ENCODE measurements around the gene PMM1. TPM values are rescaled to one million over a fixed set of nuclear protein-coding genes. Genes with fewer than 3 reads are reported as not detected.
"Not testable (repeated sequence)": the region's sequence is repeated elsewhere in the genome, so short reads cannot be mapped to it uniquely, and the experiment has no call there.

The PMM1 gene
- total RNA-seq, 1 experiment from 2014 or later: 19.8 TPM

- H2AFZ ChIP-seq (ENCODE audit: low read length): no peak overlapping the region
- H3K9me3 ChIP-seq (ENCODE audit: control insufficient read depth, low read depth, low read length): no peaks in the 10 kb centered on the region
- peaks cover 11% of the 10 kb centered on the region for H3K27me3 Mint-ChIP-seq (ENCODE audit: low read depth)
- H3K9me3 Mint-ChIP-seq: 0 out of 5 replicates have a peak, but pooled peaks cover 0 to 3% of the 10 kb centered on the region in 2 experiments
- H3K4me1 ChIP-seq (ENCODE audit: insufficient read depth, low read length): no peaks in the 10 kb centered on the region
- H3K18ac ChIP-seq (ENCODE audit: insufficient read length, low read depth, low read length): no peak overlapping the region
- no peak overlapping the region for H2BK15ac ChIP-seq (ENCODE audit: low read depth, low read length)
- H3T11ph ChIP-seq (ENCODE audit: low read length): no peak overlapping the region
- H3K4ac ChIP-seq (ENCODE audit: low read depth, low read length): no peak overlapping the region
- H3K14ac ChIP-seq (ENCODE audit: insufficient read depth, low read length): no peak overlapping the region
- no peak overlapping the region for H4K5ac ChIP-seq (ENCODE audit: insufficient read length, low read depth, low read length)
- peaks cover 3 to 8% (median 6%) of the 10 kb centered on the region in 3 experiments; a peak in 5 of 7 replicates for H3K36me3 Mint-ChIP-seq (ENCODE audit: insufficient read depth in 1 of 3, low read depth in 3 of 3)
- no peak overlapping the region for H3K4me3 Mint-ChIP-seq
- no peaks in the 10 kb centered on the region for H3K79me2 ChIP-seq (ENCODE audit: insufficient read depth, low read length)
- no peak overlapping the region for H3K27ac Mint-ChIP-seq
- no peak for TF ChIP-seq CTCF (conservative IDR thresholded peaks at IDR 0.05)
- no peak overlapping the region for H2AK5ac ChIP-seq (ENCODE audit: insufficient read length, low read length)
- no peaks in the 10 kb centered on the region for H3K23me2 ChIP-seq (ENCODE audit: insufficient read length, low read depth, low read length, poor library complexity, severe bottlenecking)
- no peak overlapping the region for H3K9ac ChIP-seq (ENCODE audit: extremely low read depth, insufficient read length, low read length)
- no peak overlapping the region for H3K4me2 ChIP-seq (ENCODE audit: insufficient read depth, insufficient read length, low read length)
- H2BK12ac ChIP-seq (ENCODE audit: insufficient read length, low read depth, low read length): no peak overlapping the region
- no peak overlapping the region for H2BK120ac ChIP-seq (ENCODE audit: low read depth, low read length, poor library complexity, severe bottlenecking)
- no peaks in the 10 kb centered on the region for H3K27me3 ChIP-seq (ENCODE audit: insufficient read depth, low read length)
- no peaks in the 10 kb centered on the region for H3K79me1 ChIP-seq (ENCODE audit: insufficient read depth, low read depth, low read length, poor library complexity, severe bottlenecking)
- H2BK5ac ChIP-seq (ENCODE audit: insufficient read length, low read length): no peak overlapping the region
- no peak overlapping the region for H2BK20ac ChIP-seq (ENCODE audit: low read depth, low read length, poor library complexity, severe bottlenecking)
- no peak for DNase-seq
- no peak overlapping the region for H4K8ac ChIP-seq (replicated peaks; ENCODE audit: insufficient read length, low read depth, low read length)
- H3K27ac ChIP-seq (ENCODE audit: insufficient read length, low read depth, low read length): no peak overlapping the region
- peaks cover 2% of the 10 kb centered on the region in 2 experiments; a peak in 1 of 4 replicates for H3K4me1 Mint-ChIP-seq
- H4K20me1 ChIP-seq (ENCODE audit: control insufficient read depth, insufficient read depth, insufficient read length): peaks cover 5% of the 10 kb centered on the region
- no peak overlapping the region for H3K56ac ChIP-seq (ENCODE audit: insufficient read length, low read depth, low read length)
- no peak overlapping the region for H3K23ac ChIP-seq (ENCODE audit: insufficient read length, low read depth, low read length)
- no CpG with 5 or more reads among the region's 5 CpGs for WGBS (ENCODE audit: extremely low coverage, insufficient read length, low lambda C conversion rate)
- no peak overlapping the region for H4K91ac ChIP-seq (ENCODE audit: insufficient read length, low read depth, low read length)
Measured at GRCh38 chr22:41595703-41596102, 6.1 kb upstream of the PMM1 start.

GRCh38 chr22:41593336-41593960 lies 3.8 kb upstream of the PMM1 start:
- not testable (repeated sequence) for H3K9ac ChIP-seq (ENCODE audit: extremely low read depth, insufficient read length, low read length); H2AFZ ChIP-seq (ENCODE audit: low read length); H2BK5ac ChIP-seq (ENCODE audit: insufficient read length, low read length); H3K14ac ChIP-seq (ENCODE audit: insufficient read depth, low read length); H3K4me2 ChIP-seq (ENCODE audit: insufficient read depth, insufficient read length, low read length); DNase-seq; H3K4me3 Mint-ChIP-seq; H2AK5ac ChIP-seq (ENCODE audit: insufficient read length, low read length); H2BK12ac ChIP-seq (ENCODE audit: insufficient read length, low read depth, low read length); H4K91ac ChIP-seq (ENCODE audit: insufficient read length, low read depth, low read length); H3K79me1 ChIP-seq (ENCODE audit: insufficient read depth, low read depth, low read length, poor library complexity, severe bottlenecking); H3K79me2 ChIP-seq (ENCODE audit: insufficient read depth, low read length); H2BK120ac ChIP-seq (ENCODE audit: low read depth, low read length, poor library complexity, severe bottlenecking); H3K9me3 Mint-ChIP-seq; H3K27ac Mint-ChIP-seq; H3K36me3 Mint-ChIP-seq (ENCODE audit: insufficient read depth in 1 of 3, low read depth in 3 of 3); H3K23ac ChIP-seq (ENCODE audit: insufficient read length, low read depth, low read length); H3K27me3 ChIP-seq (ENCODE audit: insufficient read depth, low read length); H3K27ac ChIP-seq (ENCODE audit: insufficient read length, low read depth, low read length); H2BK15ac ChIP-seq (ENCODE audit: low read depth, low read length); H3K56ac ChIP-seq (ENCODE audit: insufficient read length, low read depth, low read length); H3K18ac ChIP-seq (ENCODE audit: insufficient read length, low read depth, low read length); H4K8ac ChIP-seq (replicated peaks; ENCODE audit: insufficient read length, low read depth, low read length); H3K4me1 ChIP-seq (ENCODE audit: insufficient read depth, low read length); H3K4ac ChIP-seq (ENCODE audit: low read depth, low read length); H2BK20ac ChIP-seq (ENCODE audit: low read depth, low read length, poor library complexity, severe bottlenecking); H3K9me3 ChIP-seq (ENCODE audit: control insufficient read depth, low read depth, low read length); H4K5ac ChIP-seq (ENCODE audit: insufficient read length, low read depth, low read length); H3K23me2 ChIP-seq (ENCODE audit: insufficient read length, low read depth, low read length, poor library complexity, severe bottlenecking); H4K20me1 ChIP-seq (ENCODE audit: control insufficient read depth, insufficient read depth, insufficient read length); H3T11ph ChIP-seq (ENCODE audit: low read length)
- peaks cover 7 to 10% of the 10 kb centered on the region in 2 experiments for H3K4me1 Mint-ChIP-seq
- WGBS (ENCODE audit: extremely low coverage, insufficient read length, low lambda C conversion rate): no CpG with 5 or more reads among the region's 51 CpGs
- H3K27me3 Mint-ChIP-seq (ENCODE audit: low read depth): peaks cover 11% of the 10 kb centered on the region
